GM19455 (cell line): ENCODE results near the gene BCL2L13.

ENCODE experiments used
- ATAC-seq: cut with Tn5 transposase; IDR thresholded peaks from one replicate; pipeline ENCODE4 v1.9.1; 2021; ENCODE audit not compliant: unreplicated experiment

BCL2L13 gene, protein sequence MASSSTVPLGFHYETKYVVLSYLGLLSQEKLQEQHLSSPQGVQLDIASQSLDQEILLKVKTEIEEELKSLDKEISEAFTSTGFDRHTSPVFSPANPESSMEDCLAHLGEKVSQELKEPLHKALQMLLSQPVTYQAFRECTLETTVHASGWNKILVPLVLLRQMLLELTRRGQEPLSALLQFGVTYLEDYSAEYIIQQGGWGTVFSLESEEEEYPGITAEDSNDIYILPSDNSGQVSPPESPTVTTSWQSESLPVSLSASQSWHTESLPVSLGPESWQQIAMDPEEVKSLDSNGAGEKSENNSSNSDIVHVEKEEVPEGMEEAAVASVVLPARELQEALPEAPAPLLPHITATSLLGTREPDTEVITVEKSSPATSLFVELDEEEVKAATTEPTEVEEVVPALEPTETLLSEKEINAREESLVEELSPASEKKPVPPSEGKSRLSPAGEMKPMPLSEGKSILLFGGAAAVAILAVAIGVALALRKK

DNA sequence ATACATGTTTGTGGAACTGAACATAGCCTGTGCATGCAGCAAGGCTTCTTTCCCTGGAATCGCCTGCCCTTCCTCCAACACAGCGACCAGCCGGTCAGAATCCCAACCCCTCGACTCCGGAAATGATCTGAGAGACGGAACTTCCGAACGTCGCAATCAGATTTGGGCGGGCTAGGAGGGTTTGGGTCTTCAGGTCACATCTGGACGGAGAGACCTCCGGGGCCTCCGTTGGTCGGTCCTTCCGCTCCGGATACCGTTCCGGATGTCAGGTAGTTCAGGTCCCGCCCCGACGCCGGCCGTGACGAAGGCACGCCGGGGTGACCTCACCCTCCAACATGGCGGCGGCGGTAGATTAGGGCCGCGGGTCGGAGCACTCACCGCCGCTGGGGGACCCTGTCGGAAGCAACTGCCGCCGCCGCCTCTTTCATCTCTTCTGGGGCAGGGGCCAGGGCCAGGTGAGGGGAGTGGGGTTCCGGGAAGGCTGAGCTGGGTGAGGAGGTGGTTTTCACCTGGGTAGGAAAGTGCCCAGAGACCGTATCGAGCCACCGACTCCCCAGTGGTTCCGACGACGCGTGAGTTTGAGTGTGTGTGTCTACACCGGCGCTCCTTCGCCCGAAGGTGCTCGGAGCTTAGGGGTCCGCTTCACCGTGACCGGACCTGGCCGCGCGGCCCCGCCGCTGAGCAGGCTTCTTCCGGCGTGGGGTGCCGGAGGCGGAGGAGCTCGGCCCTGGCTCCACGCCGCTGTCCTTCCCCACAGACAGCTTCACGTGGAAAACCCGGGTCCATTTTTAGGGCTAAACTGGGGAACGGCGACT, at the start of gene BCL2L13:
TSS of gene BCL2L13 (plus strand) at position 326 of the 815 bp plus-strand sequence. CDS start 16,955 bp downstream, outside the sequence.
- peak; percentile 86 for ATAC-seq

DNA sequence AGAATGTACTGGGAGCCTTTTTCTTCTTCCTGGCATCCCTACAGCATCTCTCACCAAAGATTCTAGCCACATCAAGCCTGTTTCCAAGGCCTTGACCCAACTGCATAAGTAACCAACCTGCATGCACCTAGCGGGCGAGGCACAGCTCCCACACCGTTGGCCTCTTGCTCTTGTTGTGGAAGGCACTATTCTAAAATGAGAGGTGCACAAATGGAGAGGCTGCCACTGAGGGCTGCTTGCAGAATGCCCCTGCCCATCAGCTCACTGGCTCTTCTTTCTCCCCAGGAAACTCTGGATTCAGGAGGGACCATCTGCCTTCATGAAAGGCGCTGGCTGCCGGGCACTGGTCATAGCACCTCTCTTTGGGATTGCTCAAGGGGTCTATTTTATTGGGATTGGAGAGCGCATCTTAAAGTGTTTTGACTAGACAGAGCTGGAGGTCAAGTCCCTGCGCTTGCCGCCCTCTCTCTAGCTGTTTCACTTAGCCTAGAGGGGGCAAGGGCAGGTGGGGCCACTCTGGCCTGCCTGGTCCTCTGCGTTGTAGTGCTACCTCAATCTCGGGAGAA, 48.7 kb upstream of the BCL2L13 start:
- no peak for ATAC-seq

DNA sequence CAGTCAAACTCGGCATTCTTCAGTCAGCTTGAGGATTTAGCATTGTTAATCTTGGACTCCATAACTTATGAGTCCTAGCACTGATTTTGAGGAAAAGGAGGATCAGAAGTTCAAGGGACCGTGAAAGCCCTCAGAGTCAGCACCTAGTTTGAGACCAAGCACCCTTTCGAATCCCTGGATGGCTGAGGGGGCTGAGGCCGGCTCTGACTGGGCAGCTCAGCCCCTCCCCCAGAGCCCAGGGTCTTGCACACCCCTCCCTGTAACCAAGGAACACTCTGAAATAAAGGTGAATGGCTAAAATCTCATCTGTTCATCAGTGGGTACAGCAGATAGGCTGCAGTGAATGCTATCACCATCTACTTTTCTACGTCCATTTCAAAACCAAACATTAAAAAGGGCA, 48.0 kb upstream of the BCL2L13 start:
- no peak for ATAC-seq

DNA sequence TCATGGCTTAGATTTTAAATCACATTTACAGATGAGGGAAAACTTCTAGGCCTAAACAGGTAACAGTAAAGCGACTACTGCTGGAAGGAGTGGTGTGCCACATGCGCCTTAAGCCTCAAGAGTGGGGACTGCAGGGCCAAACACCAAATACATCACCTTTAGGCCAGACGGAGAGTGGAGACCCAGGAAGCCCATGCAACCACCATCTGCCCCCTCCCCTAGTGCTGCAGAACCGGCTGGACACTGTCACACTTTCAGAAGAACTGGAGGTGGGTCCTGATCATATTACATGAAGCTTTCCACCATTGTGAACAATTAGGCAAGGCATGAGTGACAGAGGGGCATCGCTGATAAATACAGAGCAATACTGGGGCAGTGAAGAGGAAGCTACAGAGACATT, 46.4 kb upstream of the BCL2L13 start:
- ATAC-seq = no peak

DNA sequence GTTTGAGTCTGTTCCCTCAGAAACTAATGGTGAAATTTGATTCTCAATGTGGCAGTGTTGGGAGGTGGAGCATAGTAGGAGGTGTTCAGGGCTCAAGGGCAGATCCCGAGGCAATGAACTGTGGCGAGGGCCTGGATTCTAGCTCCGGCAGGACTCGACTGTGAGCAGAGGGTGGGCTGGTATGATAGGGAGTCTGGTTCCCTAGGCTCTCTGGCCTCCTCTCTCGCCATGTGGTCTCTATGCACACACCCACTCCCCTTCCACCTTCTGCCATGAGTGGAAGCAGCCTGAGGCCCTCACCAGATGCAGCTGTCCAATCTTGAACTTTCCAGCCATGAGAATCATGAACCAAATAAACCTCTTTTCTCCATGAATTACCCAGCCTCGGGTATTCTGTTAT, 42.3 kb upstream of the BCL2L13 start:
- ATAC-seq = no peak

DNA sequence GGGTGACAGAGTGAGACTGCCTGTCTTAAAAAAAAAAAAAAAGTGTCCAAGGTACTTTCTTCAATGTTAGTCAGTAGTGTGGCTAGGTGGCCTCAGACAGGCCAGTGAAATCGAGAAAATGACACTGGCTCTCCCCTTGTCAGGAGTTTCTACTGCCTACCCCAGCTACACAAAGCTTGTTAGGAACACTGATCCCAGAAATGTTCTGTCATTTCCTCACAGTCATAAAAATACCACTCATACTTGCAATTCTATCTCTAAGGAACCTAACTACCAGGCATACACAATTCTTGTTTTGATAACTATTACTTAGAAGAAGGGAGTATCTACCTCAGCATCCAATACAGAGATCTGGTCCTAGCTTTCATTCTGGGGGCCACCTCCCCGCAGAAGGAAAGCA, 41.3 kb upstream of the BCL2L13 start:
- ATAC-seq = no peak

DNA sequence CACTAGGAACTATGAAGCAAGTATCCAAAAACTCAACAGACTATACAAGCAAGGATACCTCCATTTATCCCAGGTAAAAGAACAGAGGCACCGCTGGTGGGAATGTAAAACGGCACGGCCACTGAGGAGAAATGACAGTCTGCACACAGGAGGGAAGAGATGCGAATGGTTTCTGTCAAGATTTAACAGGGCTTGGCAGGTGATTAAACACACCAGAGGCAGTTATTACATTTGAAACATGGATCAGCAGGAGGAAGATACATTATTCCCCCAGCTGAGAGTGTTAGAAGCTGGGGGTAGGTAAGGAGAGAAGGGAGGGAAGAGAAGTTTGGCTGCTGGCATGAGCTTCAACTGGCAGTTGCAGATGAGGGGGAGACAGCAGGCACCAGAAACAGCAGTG, 40.2 kb upstream of the BCL2L13 start:
- ATAC-seq = no peak

DNA sequence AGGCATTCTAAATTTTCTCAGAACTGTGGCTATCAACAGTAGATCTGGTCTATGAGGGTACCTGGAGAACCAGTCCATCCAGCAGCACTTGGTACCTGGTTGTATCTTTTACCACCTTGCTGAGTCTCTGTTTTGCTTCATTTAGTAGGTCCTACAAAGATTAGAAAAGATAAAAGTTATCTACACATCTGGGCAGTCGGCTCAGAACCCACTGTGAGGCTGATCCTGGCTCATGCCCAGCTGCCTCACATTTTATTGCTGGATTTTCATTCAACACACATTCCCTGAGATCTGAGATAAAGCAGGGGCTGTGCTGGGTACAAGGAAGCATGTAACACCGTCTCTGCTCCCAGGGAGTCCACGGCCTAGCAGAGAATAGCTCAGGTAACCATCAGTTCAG, 37.5 kb upstream of the BCL2L13 start:
- no peak for ATAC-seq

DNA sequence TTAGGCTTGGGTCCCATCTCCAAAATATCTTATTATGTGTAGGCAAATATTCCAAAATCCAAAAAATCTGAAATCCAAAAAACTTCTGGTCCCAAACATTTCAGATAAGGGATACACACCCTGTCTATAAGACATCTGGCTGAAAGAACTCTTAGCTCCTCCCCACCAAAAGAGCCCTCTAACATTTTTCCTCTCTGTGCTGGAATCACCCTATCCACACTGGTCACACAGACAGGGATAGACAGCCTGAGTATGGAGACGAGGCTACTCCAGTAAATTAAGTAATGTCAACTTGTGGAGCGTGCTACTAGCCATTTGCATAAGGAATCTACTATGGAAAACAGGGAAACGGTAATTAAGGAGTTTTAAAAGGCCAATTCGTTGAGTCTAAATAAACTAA, 34.9 kb upstream of the BCL2L13 start:
- ATAC-seq = no peak

DNA sequence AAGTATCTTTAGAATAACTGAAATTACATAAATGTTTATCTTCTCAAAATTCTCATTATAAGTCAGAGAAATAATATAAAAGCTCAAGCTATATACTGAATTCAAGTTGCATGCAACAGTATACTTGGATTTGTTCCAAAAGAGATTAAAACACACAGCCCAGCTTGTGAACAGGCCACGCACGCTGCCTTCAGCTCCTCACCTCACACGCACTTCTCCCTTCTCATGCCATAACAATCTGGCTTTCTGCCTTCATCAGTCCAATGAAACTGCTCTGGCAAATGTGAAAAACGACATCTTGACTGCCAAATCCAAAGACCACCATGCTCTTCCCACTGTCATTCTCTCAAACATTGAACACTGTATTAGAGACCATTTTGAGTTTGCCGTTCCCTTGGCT, 32.1 kb upstream of the BCL2L13 start:
- no peak for ATAC-seq

DNA sequence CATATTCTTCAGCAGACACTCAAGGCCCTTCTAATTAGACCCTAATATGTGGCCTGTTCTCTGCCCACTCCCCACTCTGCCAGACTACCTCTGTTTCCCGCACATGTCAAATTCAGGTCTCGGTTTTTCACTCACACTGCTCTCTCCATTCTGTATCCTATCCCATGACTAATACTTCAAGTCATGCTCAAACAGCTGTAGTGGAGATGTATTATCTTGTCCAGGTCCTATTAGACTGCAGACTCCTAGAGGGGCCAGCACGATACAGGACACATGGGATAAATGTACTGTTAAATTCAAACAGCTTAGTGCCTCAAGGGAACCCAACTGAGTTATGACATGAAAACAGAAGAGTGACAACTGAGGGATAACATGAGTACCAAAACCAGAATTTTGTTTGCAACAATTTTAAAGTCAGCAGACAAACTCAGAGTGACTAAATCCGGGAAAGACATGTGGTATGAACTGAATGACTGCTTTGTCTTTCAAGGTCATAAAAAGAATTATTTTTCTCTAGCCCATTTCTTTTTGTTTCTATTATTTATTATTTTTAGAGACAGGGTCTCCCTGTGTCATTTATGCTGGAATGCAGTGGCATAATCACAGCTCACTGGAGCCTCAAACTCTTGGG, 30.6 kb upstream of the BCL2L13 start:
- no peak for ATAC-seq

DNA sequence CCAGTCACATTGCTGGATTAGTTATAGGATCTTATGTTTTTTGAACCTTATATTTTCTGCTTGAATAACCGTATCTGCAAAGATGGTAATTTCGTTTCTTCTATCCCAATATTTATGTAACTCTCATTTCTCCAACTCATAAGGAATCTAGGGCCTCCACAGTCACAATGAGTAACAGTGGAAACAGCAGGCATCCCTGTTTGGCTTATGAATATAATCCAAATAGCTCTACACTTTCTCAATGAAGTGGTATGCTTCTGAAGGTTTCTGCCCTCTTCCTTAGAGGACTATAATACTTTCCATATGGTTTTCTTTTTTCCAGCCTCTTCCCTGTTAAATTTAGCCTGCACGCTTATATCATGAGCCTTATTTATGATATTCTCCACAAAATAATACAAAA, 26.5 kb upstream of the BCL2L13 start:
- ATAC-seq = no peak

DNA sequence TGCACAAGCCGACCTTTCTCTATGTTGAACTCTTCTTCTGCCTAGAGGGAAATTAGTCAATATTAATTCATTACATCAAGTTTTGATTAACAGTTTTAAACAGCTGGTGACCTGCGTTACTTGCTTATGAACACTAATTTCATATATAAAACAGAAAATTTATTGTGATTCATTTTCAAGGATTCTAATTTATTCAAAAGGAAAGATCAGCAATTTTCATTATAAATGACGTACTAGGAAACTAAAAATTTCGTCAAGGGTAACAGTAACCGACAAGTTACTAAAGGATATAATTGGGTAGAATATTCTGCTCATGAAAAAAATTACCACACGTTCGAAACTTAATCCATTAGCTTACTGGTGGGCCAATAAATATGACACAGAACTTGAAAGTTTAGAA, 25.3 kb upstream of the BCL2L13 start:
- ATAC-seq = no peak

DNA sequence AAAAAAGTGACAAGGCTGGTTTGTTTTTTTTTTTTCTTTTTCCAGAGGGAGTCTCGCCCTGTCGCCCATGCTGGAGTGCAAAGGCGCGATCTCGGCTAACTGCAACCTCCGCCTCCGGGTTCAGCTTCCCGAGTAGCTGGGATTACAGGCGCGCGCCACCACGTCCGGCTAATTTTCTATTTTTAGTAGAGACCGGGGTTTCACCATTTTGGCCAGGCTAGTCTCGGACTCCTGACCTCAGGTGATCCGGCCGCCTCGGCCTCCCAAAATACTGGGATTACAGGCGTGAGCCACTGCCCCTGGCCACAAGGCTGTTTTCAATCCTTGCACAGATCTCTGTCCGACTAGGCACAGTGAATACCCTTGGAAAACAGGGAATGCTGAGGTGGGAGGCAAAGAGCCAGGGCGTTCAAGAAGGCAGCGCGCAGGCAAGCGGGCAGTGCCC, 10.6 kb upstream of the BCL2L13 start:
- no peak for ATAC-seq

DNA sequence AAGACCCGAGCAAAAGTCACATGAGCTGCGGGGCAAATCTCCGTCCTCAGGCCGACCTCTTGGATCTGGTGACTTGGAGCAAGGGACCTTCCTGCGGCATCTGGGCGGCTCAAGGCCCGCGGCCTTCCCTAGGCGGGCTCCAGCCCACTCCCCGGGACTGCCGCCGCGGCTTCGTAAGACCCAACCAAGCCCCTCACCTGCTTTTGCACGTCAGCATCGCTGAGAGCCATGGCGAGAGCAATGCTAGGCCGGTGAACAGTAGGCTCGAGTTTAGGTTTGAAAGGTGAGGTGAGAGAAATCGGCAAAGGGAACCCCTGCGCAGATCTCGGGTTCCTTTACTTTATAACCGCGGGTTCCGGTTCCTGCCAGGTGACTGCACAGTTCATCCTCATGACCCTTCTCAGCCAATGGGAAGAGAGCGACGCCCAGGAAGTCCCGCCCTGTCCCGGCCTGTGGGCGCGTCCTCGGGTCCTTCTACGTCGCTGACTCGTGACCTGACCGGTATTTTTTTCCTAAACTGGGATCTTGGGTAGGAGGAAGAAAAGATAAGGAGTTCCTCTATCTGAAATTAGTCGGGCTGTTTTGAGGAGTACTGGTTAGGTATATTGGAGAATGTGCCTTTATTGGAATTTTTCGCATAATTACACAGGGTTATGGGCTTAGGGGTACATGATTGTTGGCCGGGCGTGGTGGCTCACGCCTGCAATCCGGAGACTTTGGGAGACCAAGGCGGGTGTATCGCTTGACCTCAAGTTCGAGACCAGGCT, 10.0 kb upstream of the BCL2L13 start, which contains the start of gene ATP6V1E1:
TSS of gene ATP6V1E1 (minus strand) at position 344 of the 767 bp plus-strand sequence. CDS start at position 230, 114 bp downstream.
- peak; percentile 99 for ATAC-seq

DNA sequence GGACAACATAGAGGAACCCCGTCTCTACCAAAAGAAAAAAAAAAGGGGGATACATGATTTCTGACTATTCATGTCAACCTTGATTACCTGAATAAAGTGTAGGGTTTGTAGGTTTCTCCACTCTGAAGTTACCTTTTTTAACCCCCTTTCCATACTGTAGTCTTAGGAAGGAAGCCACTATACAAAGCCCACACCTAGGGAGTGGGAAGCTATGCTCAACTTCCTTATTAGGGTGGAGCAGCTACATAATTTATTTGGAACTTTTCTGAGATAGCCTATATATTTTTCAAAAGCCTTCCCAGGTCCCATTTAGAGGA, 9.4 kb upstream of the BCL2L13 start:
- ATAC-seq = no peak

DNA sequence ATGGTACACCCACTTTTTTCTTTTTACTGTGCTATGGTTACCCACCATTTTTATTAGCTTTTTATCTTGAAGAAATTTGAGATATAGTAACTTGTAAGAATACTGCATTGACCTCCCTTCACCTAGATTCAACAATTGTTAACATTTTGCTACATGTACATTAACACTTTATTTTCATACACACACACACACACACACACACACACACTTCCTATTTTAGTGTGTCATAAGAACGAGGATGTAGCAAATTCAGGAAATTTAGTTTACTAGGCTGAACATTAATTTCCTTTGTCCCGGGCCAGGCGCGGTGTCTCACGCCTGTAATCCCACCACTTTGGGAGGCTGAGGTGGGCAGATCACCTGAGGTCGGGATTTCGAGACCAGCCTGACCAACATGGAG, 8.9 kb upstream of the BCL2L13 start:
- ATAC-seq = no peak

DNA sequence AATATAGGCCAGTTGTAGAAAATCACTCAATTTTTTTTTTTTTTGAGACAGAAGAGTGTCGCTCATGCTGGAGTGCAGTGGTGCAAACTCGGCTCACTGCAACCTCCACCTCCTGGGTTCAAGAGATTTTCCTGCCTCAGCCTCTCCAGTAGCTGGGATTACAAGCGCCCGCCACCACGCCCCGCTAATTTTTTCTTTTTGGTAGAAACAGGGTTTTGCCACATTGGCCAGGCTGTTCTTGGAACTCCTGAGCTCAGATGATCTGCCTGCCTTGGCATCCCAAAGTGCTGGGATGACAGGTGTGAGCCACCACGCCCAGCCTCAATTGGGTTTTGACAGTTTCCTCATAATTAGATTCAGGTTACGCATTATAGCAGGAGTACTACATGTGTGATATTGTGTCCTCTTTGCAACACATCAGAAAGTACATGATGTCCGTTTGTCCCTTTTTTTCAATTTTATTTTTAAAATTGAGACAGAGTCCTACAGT, 7.4 kb upstream of the BCL2L13 start:
- no peak for ATAC-seq

DNA sequence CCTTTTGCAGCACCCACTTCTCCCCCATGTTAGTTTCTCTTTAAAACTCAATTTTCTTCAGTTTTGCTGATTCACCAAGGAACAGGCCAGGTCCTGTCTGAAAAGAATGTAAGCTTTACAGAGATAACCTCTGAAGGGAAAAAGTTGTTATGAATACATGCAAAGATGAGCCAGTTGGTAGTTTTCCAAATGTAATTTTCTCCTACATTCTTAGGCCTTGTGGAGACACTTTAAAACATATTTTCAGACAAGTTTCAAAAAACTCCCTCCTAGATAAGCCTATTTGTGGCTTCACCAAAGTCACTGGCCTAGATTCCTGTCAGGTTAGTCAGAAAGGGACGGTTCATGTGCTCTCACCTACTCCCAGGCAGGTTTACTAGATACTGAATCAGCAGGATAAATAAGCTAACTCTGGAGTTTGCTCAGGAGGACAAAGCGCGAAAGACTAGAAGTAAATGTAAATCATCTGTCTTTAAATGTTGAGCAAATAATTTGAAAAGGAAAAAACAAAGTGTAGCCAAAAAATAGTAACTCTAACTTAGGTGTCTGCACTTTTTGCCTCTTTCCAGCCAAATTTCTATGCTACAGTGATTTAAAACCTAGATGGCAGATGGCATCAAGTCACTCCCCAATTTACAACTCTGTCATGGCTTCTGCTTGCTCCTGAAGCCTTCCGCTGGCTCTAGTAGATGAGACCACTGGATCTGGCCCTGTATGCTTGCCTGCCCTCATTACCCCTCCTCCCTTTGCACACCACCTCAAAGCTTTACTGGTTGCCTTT, 5.2 kb upstream of the BCL2L13 start:
- no peak for ATAC-seq

DNA sequence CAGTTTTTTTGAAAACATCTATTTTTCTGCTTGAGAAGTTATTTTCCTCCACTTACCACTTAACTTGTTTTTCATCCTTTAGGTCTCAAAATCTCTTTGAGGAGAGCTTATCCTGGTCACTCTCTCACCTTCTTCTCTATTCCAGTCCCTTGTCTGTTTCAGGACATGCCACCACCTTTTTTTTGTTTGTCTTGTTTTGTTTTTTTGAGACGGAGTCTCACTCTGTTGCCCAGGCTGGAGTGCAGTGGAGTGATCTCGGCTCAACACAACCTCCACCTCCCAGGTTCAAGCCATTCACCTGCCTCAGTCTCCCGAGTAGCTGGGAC, 4.6 kb upstream of the BCL2L13 start:
- ATAC-seq = no peak
